Neuronal stem cell (in vitro differentiated cells): Measurements from ENCODE around the gene NKAIN4.
A peak's percentile ranks its signal among the peaks of the same experiment; 100 is the strongest.

Source experiments
- DNase-seq: peaks from one replicate; pipeline ENCODE4 v3.0.0-alpha.2; 2013; ENCODE audit warnings: low spot score
- H2AFZ ChIP-seq: one replicate; pipeline ENCODE4 v1.6.1; 2013; ENCODE audit warnings: mild to moderate bottlenecking, low read length, inconsistent platforms
- H2AK5ac ChIP-seq: 2 replicates; pipeline ENCODE4 v1.6.1; 2013; ENCODE audit warnings: low read depth, mild to moderate bottlenecking, inconsistent platforms, low read length, moderate library complexity, mixed read lengths
- H2BK120ac ChIP-seq: 2 replicates; pipeline ENCODE4 v1.6.1; 2013; ENCODE audit warnings: low read depth, mild to moderate bottlenecking, inconsistent platforms, low read length, moderate library complexity, mixed read lengths
- H2BK12ac ChIP-seq: one replicate; pipeline ENCODE4 v1.6.1; 2013; ENCODE audit warnings: low read length, inconsistent platforms
- H2BK15ac ChIP-seq: 2 replicates; pipeline ENCODE4 v1.6.1; 2013; ENCODE audit warnings: mild to moderate bottlenecking, low read length, inconsistent platforms, mixed read lengths
- H2BK5ac ChIP-seq: one replicate; pipeline ENCODE4 v1.6.1; 2013; ENCODE audit warnings: inconsistent platforms, mild to moderate bottlenecking, low read length, moderate library complexity
- H3K14ac ChIP-seq: one replicate; pipeline ENCODE4 v1.6.1; 2013; ENCODE audit warnings: low read length, inconsistent platforms
- H3K18ac ChIP-seq: 2 replicates; pipeline ENCODE4 v1.6.1; 2013; ENCODE audit warnings: low read length, inconsistent platforms
- H3K23ac ChIP-seq: 2 replicates; pipeline ENCODE4 v1.6.1; 2013; ENCODE audit warnings: low read depth, mild to moderate bottlenecking, mixed read lengths, low read length, inconsistent platforms; ENCODE audit not compliant: poor library complexity
- H3K27ac ChIP-seq: replicated peaks from 3 replicates; pipeline ENCODE4 v1.5.1; 2013; ENCODE audit warnings: low read length, inconsistent platforms
- H3K27me3 ChIP-seq, 3 experiments: 2 replicates each; pipeline ENCODE4 v1.6.1; 2013; ENCODE audit warnings: low read length in 3 of 3, mild to moderate bottlenecking in 2 of 3, inconsistent platforms in 1 of 3, low read depth in 1 of 3, mixed read lengths in 1 of 3, moderate library complexity in 1 of 3; ENCODE audit not compliant: control insufficient read depth in 3 of 3, insufficient read depth in 3 of 3
- H3K36me3 ChIP-seq, 2 donors: replicated peaks in 1 of 2; 2 replicates each; pipeline ENCODE4 v1.6.1; 2013; ENCODE audit warnings: low read length in 2 of 2; ENCODE audit not compliant: control insufficient read depth in 2 of 2, insufficient read depth in 2 of 2
- H3K4ac ChIP-seq: 2 replicates; pipeline ENCODE4 v1.6.1; 2013; ENCODE audit warnings: inconsistent platforms, mild to moderate bottlenecking, low read length, moderate library complexity
- H3K4me1 ChIP-seq, 2 donors: 1 replicate in 1 of 2; 2 replicates in 1 of 2; pipeline ENCODE4 v1.6.1; 2013; ENCODE audit warnings: low read length in 2 of 2, low read depth in 1 of 2; ENCODE audit not compliant: control insufficient read depth in 2 of 2, insufficient read depth in 1 of 2
- H3K4me2 ChIP-seq: one replicate; pipeline ENCODE4 v1.6.1; 2013; ENCODE audit warnings: mild to moderate bottlenecking, low read length, inconsistent platforms; ENCODE audit not compliant: insufficient read depth, poor library complexity, severe bottlenecking
- H3K4me3 ChIP-seq, 2 donors: 2 replicates each; pipeline ENCODE4 v1.5.1; 2013; ENCODE audit warnings: low read length in 2 of 2, mild to moderate bottlenecking in 2 of 2, inconsistent platforms in 1 of 2, moderate library complexity in 1 of 2
- H3K79me1 ChIP-seq: one replicate; pipeline ENCODE4 v1.6.1; 2013; ENCODE audit warnings: low read depth, mild to moderate bottlenecking, inconsistent platforms, low read length, moderate library complexity
- H3K9ac ChIP-seq: one replicate; pipeline ENCODE4 v1.6.1; 2013; ENCODE audit warnings: mild to moderate bottlenecking, low read depth, low read length, inconsistent platforms; ENCODE audit not compliant: poor library complexity
- H3K9me3 ChIP-seq, 2 donors: replicated peaks in 1 of 2; 2 replicates each; pipeline versions ENCODE3 to v1.6.1; 2013; ENCODE audit warnings: low read length in 2 of 2, mild to moderate bottlenecking in 2 of 2, inconsistent platforms in 1 of 2, low read depth in 1 of 2, mixed read lengths in 1 of 2, moderate library complexity in 1 of 2; ENCODE audit not compliant: control insufficient read depth in 2 of 2, insufficient read depth in 1 of 2
- H4K8ac ChIP-seq: one replicate; pipeline ENCODE4 v1.6.1; 2013; ENCODE audit warnings: low read depth, mild to moderate bottlenecking, inconsistent platforms, low read length, moderate library complexity
- H4K91ac ChIP-seq: one replicate; pipeline ENCODE4 v1.6.1; 2013; ENCODE audit warnings: low read length, low read depth, mild to moderate bottlenecking, inconsistent platforms; ENCODE audit not compliant: poor library complexity
- WGBS, 2 donors: extraction: QIAGEN DNeasy Blood & Tissue Kit; methylation state at CpG; one replicate each; pipeline ENCODE4 v1.1.7; 2013; ENCODE audit warnings: missing lambda C conversion rate in 2 of 2, mixed read lengths in 1 of 2; ENCODE audit not compliant: insufficient read length in 2 of 2, insufficient replicate concordance in 1 of 2; ENCODE audit errors: extremely low coverage in 2 of 2; 5-methylcytosine and 5-hydroxymethylcytosine counted together

The NKAIN4 gene

DNA sequence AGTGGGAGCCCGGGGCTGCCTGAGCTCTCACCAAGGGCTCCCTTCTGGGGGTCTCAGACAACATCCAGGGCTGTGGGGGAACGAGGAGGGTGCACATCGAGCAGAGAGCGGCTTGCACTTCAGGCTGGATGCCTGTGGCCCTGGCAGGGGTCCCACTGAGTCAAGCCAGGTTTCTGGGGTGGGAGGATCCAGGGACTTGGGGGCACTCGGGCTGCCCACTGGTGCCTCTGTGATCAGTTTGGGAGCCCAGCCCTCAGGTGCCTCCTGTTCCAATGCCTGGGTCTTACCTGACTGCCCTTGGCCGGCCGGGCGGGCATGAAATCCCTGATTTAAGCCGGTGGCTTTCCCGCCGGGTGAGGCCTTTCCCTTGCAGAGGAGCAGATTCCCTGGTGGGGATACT, 39.2 kb upstream of the NKAIN4 start:
- H3K4ac ChIP-seq: no peak overlapping the region
- H4K8ac ChIP-seq: no peak overlapping the region
- H2BK120ac ChIP-seq: no peak overlapping the region
- H2BK12ac ChIP-seq: peak overlapping the region; percentile 3
- H3K4me3 ChIP-seq: no peak overlapping the region
- no peak overlapping the region for H3K27ac ChIP-seq
- H3K27me3 ChIP-seq: peaks cover 0 to 13% (median 0%) of the 10 kb centered on the region in 3 experiments
- H3K79me1 ChIP-seq: peaks cover 8% of the 10 kb centered on the region
- H3K23ac ChIP-seq: no peak overlapping the region
- H3K9me3 ChIP-seq: no peaks in the 10 kb centered on the region
- peaks cover 25 to 27% of the 10 kb centered on the region in 2 donors for H3K4me1 ChIP-seq
- no peak overlapping the region for H2AFZ ChIP-seq
- H2BK15ac ChIP-seq: peak overlapping the region; percentile 97
- DNase-seq: no peak
- no peak overlapping the region for H3K4me2 ChIP-seq
- WGBS, 2 donors: no CpG with 5 or more reads among the region's 11 CpGs
- H2BK5ac ChIP-seq: peak overlapping the region; percentile 90
- H3K9ac ChIP-seq: no peak overlapping the region
- peaks cover 9 to 14% of the 10 kb centered on the region in 2 donors for H3K36me3 ChIP-seq
- no peak overlapping the region for H3K14ac ChIP-seq
- H4K91ac ChIP-seq: no peak overlapping the region
- peak overlapping the region; percentile 96 for H2AK5ac ChIP-seq
- H3K18ac ChIP-seq: peak overlapping the region; percentile 57

DNA sequence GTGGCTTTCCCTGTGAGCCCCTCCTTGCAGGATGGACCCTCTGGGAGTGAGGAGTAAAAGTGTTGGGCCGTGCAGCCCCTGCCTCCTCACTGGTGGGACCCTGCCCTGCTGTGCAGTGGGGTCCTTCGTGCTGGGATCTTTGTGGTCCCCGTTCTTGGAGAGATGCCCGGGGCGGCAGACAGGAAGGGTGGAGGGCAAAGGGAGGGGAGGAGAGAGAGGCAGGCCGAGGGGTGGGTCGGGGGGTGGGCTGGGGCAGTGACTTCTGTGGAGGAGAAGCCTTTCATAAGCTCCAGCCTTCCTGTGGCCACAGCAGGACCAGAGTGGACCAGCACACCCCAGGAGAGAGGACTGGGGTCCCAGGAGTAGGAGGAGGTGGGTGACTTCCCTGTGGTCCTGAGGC, 38.6 kb upstream of the NKAIN4 start, which contains the start of gene COL20A1:
TSS of gene COL20A1 (plus strand) at position 283 of the 400 bp plus-strand sequence. CDS start 1,922 bp downstream, outside the sequence.
- H3K23ac ChIP-seq: peak within 1 kb of the TSS; percentile 73
- no peak within 1 kb of the TSS for H2BK120ac ChIP-seq
- no peak within 1 kb of the TSS for H3K27ac ChIP-seq
- H3K4me1 ChIP-seq: peaks cover 25 to 27% of the 10 kb centered on the region in 2 donors
- no peak within 1 kb of the TSS for H3K4ac ChIP-seq
- peak within 1 kb of the TSS; percentile 60 for H3K9ac ChIP-seq
- H3K36me3 ChIP-seq: peaks cover 13 to 20% of the 10 kb centered on the region in 2 donors
- no peak within 1 kb of the TSS for H2AFZ ChIP-seq
- no CpG with 5 or more reads among the region's 7 CpGs for WGBS, 2 donors
- no peak within 1 kb of the TSS for H4K91ac ChIP-seq
- H4K8ac ChIP-seq: peak within 1 kb of the TSS; percentile 82
- H2BK12ac ChIP-seq: peak within 1 kb of the TSS; percentile 3
- no peak within 1 kb of the TSS for H3K4me3 ChIP-seq
- peaks cover 0 to 13% (median 0%) of the 10 kb centered on the region in 3 experiments for H3K27me3 ChIP-seq
- H2AK5ac ChIP-seq: peak within 1 kb of the TSS; percentile 96
- no peak for DNase-seq
- H3K18ac ChIP-seq: peak within 1 kb of the TSS; percentile 76
- H3K14ac ChIP-seq: no peak within 1 kb of the TSS
- H3K4me2 ChIP-seq: no peak within 1 kb of the TSS
- peaks cover 8% of the 10 kb centered on the region for H3K79me1 ChIP-seq
- H2BK15ac ChIP-seq: peak within 1 kb of the TSS; percentile 97
- H3K9me3 ChIP-seq: no peaks in the 10 kb centered on the region
- peak within 1 kb of the TSS; percentile 90 for H2BK5ac ChIP-seq

DNA sequence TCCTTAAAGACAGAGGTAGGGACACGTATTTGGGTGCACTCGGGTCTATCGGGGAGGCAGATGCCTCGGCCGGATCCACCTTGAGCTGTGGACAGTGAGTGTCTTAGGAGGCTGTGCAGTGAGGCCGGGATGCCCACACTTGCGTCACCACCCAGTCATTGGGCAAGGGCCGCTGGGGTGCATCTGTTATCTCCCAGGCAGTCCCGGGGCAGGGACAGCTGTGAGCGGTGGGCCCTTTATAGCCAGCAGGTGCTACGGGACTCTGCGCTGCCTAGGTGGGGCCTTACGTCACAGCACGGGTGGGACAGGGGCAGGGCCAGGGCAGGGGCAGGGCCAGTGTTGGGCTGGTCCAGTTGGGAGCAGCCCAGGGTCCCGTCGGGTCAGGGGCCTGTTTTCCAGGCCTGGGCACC, 38.0 kb upstream of the NKAIN4 start:
- peak overlapping the region; percentile 57 for H3K18ac ChIP-seq
- H3K79me1 ChIP-seq: peaks cover 8% of the 10 kb centered on the region
- H3K9ac ChIP-seq: peak overlapping the region; percentile 60
- peak overlapping the region; percentile 73 for H3K23ac ChIP-seq
- H2BK5ac ChIP-seq: no peak overlapping the region
- H3K27me3 ChIP-seq: peaks cover 0 to 13% (median 0%) of the 10 kb centered on the region in 3 experiments
- H2BK12ac ChIP-seq: no peak overlapping the region
- peaks cover 25% of the 10 kb centered on the region in 2 donors for H3K4me1 ChIP-seq
- no peak overlapping the region for H3K27ac ChIP-seq
- no peaks in the 10 kb centered on the region for H3K9me3 ChIP-seq
- no peak overlapping the region for H3K14ac ChIP-seq
- H2BK15ac ChIP-seq: no peak overlapping the region
- WGBS, 2 donors: no CpG with 5 or more reads among the region's 16 CpGs
- H3K36me3 ChIP-seq: peaks cover 13 to 26% of the 10 kb centered on the region in 2 donors
- no peak overlapping the region for H2BK120ac ChIP-seq
- H2AFZ ChIP-seq: no peak overlapping the region
- H4K91ac ChIP-seq: no peak overlapping the region
- H4K8ac ChIP-seq: peak overlapping the region; percentile 82
- peak overlapping the region; percentile 84 for H2AK5ac ChIP-seq
- no peak for DNase-seq
- H3K4ac ChIP-seq: no peak overlapping the region
- H3K4me3 ChIP-seq: no peak overlapping the region
- no peak overlapping the region for H3K4me2 ChIP-seq

DNA sequence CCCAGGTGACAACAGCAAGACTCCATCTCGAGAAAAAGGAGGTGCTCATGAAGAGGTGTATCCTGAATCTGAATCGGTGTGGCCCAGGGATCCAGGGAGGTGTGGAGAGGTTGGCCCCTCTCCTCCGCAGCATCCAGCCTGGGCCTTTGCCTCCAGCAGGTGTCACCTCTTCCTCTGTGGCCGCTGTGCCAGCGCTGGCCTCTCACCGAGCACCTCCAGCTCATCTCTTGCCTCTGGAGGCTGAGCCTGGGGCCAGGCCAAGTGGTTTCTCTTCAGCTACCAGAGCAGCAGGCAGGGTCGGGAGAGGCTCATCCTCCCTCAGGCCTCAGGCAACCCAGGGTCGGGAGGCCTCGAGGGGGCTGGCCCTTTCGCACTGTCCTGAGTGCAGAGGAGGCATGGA, 37.5 kb upstream of the NKAIN4 start:
- no peak overlapping the region for H2BK120ac ChIP-seq
- H3K4ac ChIP-seq: no peak overlapping the region
- no peak overlapping the region for H3K4me2 ChIP-seq
- no peak overlapping the region for H3K4me3 ChIP-seq
- peaks cover 0 to 13% (median 0%) of the 10 kb centered on the region in 3 experiments for H3K27me3 ChIP-seq
- peak overlapping the region; percentile 39 for H3K23ac ChIP-seq
- peaks cover 13 to 30% of the 10 kb centered on the region in 2 donors for H3K36me3 ChIP-seq
- H3K27ac ChIP-seq: no peak overlapping the region
- no peak overlapping the region for H4K8ac ChIP-seq
- H3K4me1 ChIP-seq: peaks cover 20 to 23% of the 10 kb centered on the region in 2 donors
- peak overlapping the region; percentile 12 for H3K9ac ChIP-seq
- peaks cover 8% of the 10 kb centered on the region for H3K79me1 ChIP-seq
- no peak overlapping the region for H3K14ac ChIP-seq
- no peak overlapping the region for H2AK5ac ChIP-seq
- H2AFZ ChIP-seq: no peak overlapping the region
- no peak overlapping the region for H2BK15ac ChIP-seq
- H3K18ac ChIP-seq: no peak overlapping the region
- no peaks in the 10 kb centered on the region for H3K9me3 ChIP-seq
- no peak for DNase-seq
- H2BK12ac ChIP-seq: no peak overlapping the region
- no peak overlapping the region for H4K91ac ChIP-seq
- no CpG with 5 or more reads among the region's 10 CpGs for WGBS, 2 donors
- no peak overlapping the region for H2BK5ac ChIP-seq
